Mesangial cell (primary cell): ENCODE measurements around the gene MCF2. TPM values are rescaled to one million over a fixed set of nuclear protein-coding genes. Genes with fewer than 3 reads are reported as not detected.

Experiments
- total RNA-seq: library from RNA; depleted of rRNA; stranded (reverse); fragments of >200 nt; gene quantifications from 2 replicates; pipeline ENCODE4 v1.2.3, GENCODE V29; 2015

The MCF2 gene
- total RNA-seq, result under 0.01 TPM in 1 of 2 replicates, not detected in the other

GRCh38 chrX:139708067-139708466 lies at the start of gene MCF2:
Gene MCF2 (minus strand): TSS chrX:139708167. CDS start chrX:139651744, 56,423 bp downstream.

Other genes with a start within 250 kb of the MCF2 start
- gene F9, start 177.4 kb downstream of the MCF2 start, total RNA-seq, result not detected in 2 replicates
- gene ATP11C, start 224.9 kb upstream of the MCF2 start, total RNA-seq, result 13.8 and 17.3 TPM in 2 replicates